M059J (cell line): Measurements from ENCODE around the gene GATAD2A. TPM values are rescaled to one million over a fixed set of nuclear protein-coding genes. Genes with fewer than 3 reads are reported as not detected.
"Not testable (repeated sequence)": the region's sequence is repeated elsewhere in the genome, so short reads cannot be mapped to it uniquely, and the experiment has no call there.

Source experiments
- DNase-seq: peaks from one replicate; pipeline ENCODE4 v3.0.0-alpha.2; 2012; ENCODE audit warnings: low read depth
- total RNA-seq: library from RNA; depleted of rRNA; stranded (reverse); fragments of >200 nt; shearing (Covaris generic); gene quantifications from 2 replicates; pipeline ENCODE4 v1.2.3, GENCODE V29; 2014; rRNA removed

The GATAD2A gene, protein sequence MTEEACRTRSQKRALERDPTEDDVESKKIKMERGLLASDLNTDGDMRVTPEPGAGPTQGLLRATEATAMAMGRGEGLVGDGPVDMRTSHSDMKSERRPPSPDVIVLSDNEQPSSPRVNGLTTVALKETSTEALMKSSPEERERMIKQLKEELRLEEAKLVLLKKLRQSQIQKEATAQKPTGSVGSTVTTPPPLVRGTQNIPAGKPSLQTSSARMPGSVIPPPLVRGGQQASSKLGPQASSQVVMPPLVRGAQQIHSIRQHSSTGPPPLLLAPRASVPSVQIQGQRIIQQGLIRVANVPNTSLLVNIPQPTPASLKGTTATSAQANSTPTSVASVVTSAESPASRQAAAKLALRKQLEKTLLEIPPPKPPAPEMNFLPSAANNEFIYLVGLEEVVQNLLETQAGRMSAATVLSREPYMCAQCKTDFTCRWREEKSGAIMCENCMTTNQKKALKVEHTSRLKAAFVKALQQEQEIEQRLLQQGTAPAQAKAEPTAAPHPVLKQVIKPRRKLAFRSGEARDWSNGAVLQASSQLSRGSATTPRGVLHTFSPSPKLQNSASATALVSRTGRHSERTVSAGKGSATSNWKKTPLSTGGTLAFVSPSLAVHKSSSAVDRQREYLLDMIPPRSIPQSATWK
- 18.3 and 48.7 TPM in 2 replicates for total RNA-seq

DNA sequence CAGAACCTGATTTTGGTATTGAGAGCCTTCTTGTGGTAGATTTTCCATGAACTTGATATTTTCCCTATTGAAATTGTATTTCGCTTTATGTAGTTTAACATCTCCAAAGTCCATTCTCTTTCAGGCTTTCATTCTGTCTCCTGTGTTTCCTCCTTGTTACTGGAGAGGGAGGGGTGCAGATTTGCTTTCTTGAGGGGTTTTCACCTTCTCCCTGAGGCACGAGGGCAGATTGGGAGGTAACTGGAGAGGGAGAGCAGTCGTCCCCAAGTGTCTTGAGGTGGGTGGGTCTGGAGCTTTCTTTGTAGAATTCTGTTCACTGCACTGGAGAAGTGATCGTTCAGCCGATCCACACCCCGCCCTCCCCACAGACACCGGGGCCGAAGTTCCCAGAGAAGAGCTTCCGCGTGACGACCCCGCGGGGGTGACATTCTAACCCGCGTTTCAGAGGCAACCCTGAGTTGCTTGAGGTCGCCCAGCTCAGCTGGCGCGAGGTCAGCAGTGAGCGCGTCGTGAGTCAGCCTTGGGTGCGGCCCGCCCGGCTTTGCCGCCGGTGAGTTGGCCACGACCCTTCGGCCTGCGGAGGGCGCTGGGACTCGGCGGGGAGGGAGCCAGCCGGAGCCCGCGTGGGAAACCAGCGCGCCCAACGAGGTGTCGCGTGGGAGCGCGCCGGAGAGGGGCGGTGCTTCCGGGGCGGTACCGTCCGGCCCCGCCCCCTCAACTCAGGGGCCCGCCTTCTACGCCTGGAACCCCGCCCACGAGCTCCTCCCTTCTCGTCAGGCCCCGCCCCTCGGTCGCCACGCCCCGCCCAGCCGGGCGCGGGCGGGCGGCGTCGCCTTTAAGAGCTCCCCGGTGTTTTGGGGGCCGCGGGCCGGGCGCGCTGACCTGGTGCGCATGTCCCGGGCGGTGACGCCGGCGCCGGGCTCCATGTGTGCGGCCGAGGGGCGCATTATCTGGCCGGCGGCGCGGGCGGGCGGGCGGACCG is at the start of gene GATAD2A:
Gene GATAD2A (plus strand): TSS at position 797 of the 982 bp plus-strand sequence. CDS start 59,671 bp downstream, outside the sequence.
- DNase-seq: peak; percentile 91

DNA sequence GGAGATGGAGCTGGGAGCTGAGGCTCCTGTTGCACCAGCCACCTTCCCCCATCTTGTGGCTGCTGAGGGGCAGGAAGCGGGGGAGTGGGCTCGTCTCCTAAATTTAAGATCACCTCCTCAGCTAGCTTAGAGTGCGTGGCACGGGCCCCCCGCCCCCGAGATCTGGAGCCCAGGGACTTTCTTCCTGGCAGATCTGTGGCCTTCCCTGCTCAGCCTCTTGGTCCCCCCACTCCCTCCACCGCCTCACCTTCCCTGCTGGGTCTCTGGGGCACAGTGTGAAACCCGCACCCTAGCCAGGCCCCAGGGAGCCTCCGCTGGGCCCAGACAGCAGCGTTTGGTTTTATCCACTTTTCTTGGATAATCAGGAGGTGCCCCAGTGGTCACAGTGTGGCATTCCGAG is 49.0 kb upstream of the GATAD2A start:
- no peak for DNase-seq

DNA sequence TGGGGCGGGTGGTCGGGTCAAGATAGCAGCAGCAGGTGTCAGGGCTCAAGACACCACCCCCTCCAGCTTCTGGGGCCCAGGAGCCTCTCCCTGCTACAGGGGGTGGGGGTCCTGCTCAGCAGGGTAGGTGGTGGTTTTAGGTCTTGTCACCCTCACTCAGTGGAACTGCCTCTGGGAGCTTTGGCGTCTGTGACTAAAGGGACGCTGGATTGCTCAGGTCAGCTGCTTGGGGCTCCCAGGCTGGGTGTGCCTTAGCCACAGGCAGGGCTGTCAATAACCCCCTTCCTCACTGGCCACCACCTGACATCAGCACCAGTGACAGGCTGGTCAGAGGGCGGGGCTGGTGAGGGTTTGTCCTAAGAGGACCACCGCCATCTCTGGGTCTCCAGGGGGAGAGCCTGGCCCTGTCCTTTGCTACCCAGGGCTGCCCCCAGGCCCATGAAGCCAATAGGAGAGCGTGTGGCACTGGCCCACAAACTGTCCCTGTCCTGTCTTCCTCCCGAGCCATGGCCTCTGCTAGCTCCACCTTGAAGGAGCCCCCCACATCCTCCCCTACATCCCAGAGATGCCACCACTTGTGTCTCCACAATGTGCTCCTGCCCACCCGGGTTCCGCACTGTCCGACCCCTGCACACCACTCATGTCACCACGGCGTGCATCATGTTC is 48.4 kb upstream of the GATAD2A start:
- DNase-seq: no peak

DNA sequence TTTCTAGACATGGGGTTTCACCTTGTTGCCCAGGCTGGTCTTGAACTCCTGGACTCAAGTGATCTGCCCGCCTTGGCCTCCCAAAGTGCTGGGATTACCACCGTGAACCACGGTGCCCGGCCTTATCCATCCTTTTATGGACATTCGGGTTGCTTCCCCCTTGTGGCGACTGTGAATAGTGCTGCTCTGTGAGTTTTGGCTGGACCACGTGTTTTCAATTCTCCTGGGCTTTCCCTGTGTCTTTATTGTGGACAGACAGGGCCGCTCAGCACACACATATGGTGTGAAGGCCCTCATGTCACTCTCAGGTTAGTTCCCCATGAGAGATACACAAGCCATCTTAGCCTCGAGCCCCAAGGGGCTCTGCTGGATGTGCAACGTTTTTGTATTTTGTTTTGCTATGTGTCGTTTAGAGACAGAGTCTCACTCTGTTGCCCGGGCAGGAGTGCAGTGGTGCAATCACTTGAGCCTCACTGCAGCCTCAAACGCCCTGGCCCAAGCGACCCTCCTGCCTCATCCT is 44.3 kb upstream of the GATAD2A start:
- peak; percentile 79 for DNase-seq

DNA sequence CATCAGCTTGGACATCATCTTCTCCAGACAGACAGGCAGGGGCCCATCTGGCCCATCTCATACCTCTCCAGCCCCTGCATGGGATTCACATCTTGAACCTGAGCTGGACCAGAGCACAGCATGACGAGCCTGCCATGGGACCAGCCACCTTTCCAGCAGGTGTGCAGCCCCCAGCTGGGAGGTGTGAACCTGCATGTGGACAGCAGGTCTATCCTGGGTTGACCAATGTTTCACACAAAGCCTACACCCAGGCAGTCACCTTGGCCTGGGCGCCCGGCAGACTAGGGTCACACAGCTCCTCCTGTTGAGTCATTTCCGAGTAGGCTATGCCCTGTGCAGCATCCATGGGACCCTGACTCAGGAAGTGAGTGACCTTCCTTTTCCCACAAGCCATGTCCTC is 43.4 kb upstream of the GATAD2A start:
- no peak for DNase-seq

DNA sequence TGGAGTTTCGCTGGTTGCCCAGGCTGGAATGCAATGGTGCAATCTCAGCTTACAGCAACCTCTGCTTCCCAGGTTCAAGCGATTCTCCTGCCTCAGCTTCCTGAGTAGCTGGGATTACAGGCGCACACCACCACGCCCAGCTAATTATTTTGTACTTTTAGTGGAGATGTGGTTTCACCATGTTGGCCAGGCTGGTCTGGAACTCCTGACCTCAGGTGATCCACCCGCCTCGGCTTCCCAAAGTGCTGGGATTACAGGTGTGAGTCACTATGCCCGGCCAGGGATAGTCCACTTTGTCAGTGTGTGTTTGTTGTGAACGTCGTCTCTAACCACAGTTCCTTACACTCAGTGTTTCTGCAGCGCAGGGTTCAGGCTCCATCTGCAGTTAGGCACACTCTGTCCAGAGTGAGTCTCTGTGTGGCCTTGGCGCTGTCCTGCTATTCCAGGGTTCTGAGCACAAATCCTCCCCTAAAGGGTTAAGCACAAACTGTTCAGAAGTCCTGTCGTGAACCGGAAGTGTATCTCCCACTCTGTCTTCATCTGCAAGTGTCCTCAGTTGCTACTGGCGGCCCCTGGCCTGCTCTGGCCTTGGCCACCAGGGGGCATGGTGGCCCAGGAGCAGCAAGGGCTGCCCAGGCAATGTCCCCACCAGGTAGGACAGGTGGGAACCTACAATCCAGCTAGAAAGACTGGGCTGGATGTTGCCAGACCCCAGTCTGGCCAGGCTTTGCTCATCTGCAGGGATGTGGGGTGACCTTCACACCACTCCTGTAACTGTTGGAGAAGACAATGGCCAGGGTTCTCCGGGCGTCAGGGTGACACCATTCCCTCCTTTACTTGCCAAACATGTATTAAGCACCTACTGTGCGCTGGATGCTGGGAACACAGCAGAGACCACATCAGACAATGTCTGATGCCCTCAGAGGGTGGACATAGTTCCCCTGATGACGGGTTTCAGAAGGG is 38.8 kb upstream of the GATAD2A start:
- DNase-seq: peak; percentile 72

DNA sequence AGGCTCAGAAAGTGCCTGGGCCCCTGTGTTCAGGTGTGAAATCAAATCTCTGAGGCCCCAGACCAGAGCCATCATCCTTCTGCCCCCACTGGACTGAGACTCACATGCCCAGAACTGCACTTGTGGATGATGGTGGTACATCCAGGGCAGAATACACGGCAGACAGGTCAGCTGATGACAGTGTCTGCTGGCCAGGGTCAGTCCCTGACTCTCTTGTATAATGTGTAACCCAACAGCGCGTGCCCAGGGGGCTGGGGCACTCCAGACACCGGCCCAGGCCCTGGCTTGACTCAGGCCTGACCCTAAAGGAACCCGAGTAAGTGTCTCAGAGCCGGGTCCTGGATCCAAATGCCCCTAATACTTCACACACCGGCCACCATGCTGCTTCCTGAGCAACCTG is 37.4 kb upstream of the GATAD2A start:
- DNase-seq: no peak

DNA sequence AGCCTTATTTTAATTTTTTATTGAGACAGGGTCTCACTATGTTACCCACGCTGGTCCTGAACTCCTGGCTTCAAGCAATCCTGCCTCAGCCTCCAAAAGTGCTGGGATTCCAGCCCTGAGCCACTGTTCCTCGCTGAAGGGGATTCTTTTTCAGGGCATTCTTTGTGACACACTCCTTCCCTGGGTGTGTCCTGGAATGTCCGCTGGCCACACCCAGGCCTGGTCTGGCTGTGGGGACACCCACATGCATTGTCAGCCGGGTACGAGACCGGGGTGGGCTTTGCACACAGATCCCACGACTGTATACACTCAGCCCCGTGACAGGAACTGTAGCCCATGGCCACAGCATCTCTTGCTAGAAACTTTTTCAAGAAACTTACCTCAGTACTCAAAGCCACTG is 34.4 kb upstream of the GATAD2A start:
- no peak for DNase-seq

DNA sequence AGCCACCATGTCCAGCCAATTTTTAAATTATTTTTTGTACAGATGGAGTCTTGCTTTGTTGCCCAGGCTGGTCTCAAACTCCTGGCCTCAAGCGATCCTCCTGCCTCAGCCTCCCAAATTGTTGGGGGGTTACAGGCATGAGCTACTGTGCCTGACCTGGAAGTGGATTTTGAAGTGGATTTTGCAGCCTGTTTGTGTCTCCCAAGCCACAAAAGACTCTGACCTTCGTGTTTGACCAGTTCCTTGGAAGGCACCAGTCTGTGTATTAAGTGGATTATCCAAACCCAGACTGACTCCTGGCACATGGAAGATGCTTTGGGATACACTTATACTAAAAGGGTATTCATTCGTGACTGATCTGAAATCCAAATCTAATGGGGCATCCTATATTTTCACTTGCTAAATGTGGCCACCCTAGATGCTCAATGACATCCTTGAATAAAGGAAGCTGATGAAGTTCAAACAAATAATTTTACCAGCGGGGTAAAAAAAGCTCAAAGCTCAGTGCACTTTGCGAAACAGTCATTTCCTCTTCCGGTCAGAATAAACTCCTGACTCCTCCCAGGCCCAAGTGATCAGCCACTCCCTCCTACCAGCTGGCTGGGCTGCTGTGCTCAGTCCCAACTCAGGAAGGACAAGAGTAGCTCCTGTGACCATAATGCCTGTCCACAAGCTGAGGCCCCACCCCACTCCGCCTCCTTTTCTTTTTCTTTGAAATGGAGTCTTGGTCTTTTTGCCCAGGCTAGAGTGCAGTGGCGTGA is 32.6 kb upstream of the GATAD2A start:
- DNase-seq: peak; percentile 54

DNA sequence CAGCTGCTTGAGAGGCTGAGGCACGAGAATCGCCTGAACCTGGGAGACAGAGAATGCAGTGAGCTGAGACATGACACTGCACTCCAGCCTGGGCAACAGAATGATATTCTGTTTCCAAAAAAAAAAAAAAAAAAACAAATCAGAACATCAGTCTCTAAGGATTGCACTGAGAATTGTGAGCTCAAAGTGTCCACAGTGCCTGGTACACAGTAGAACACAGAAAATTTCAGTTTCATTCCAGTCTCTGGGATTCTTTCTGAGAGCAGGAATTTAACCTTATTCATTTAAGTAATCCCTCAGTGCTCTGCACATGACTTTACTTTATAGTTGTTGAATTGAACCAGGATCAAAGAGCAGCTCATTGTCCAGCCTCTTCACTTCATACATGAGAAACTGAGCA is 25.9 kb upstream of the GATAD2A start:
- no peak for DNase-seq

DNA sequence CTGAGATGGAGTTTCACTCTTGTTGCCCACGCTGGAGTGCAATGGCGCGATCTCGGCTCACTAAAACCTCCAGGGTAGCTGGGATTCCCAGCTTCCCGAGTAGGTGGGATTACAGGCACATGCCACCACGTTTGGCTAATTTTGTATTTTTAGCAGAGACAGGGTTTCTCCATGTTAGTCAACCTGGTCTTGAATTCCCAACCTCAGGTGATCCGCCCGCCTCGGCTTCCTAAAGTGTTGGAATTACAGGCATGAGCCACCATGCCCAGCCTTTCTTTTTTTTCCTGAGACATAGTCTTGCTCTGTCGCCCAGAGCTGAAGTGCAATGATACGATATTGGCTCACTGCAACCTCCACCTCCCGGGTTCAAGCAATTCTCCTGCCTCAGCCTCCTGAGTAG is 25.2 kb upstream of the GATAD2A start:
- not testable (repeated sequence) for DNase-seq

DNA sequence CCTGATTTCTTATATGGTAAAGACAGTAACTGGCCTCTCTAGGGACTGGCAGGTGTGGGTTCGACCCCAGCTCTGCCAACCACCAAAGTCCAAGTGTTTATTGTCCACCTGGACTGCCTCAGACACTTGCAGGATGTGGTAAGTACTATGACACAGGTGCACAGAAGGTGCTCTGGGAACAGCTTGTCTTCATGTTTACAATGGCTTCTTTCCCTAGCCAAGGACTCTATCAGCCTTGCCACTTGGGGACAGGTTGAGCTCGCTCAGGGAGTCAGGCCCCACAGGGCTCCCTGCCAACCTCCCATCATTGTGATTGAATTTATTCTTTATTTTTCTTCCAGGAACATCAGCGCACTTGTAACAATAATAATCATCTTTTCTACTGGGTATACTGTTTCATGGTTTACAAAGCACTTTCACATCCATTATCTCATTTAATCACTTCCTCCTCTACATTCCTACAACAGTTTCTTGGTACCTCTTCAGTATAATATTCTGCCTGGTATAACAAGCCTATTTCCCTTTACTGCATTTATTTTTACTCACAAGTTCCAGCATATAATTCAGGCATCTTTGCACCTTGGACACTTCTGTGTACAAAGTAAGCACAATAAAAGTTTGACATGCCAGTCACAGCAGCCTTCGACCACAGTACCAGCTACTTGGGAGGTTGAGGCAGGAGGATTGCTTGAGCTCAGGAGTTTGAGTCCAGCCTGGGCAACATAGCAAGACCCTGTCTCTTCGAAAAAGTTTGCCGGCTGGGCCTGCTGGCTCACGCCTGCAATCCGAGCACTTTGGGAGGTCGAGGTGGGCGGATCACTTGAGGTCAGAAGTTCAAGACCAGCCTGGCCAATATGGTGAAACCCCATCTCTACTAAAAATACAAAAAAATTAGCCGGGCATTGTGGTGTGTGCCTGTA is 24.2 kb upstream of the GATAD2A start:
- DNase-seq: no peak

DNA sequence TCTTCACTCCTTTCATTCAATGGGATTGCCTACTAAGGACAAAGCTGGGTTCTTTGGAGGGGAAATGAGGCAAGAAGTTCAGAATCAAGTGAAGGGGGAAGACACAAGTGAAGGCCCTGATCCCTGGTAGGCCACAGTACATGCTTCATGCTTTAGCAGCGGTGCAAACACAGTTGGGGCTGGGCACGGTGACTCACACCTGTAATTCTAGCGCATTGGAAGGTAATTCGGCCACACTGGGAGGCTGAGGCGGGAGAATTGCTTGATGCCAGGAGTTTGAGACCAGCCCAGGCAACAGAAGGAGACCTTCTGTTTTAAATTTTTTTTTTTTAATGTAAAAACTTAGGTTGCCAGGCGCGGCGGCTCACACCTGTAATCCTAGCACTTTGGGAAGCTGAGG is 23.4 kb upstream of the GATAD2A start:
- peak; percentile 38 for DNase-seq

DNA sequence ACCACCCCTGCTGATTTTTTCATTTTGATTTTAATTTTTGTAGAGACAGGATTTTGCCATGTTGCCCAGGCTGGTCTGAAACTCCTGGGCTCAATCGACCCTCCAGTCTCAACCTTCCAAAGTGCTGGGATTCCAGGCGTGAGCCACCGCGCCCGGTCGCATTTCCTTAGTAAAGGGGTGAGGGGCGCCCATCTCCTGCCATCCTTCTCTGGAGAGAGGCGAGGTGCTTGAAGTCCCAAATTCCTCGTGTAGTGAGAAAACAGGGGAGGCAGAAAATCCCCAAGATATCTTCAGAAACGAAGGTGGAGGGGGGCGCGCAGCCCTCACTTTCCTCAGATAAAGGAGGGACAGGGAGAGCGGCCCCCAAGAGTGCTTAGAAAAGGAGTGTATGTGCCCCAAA is 21.0 kb upstream of the GATAD2A start:
- DNase-seq: no peak

DNA sequence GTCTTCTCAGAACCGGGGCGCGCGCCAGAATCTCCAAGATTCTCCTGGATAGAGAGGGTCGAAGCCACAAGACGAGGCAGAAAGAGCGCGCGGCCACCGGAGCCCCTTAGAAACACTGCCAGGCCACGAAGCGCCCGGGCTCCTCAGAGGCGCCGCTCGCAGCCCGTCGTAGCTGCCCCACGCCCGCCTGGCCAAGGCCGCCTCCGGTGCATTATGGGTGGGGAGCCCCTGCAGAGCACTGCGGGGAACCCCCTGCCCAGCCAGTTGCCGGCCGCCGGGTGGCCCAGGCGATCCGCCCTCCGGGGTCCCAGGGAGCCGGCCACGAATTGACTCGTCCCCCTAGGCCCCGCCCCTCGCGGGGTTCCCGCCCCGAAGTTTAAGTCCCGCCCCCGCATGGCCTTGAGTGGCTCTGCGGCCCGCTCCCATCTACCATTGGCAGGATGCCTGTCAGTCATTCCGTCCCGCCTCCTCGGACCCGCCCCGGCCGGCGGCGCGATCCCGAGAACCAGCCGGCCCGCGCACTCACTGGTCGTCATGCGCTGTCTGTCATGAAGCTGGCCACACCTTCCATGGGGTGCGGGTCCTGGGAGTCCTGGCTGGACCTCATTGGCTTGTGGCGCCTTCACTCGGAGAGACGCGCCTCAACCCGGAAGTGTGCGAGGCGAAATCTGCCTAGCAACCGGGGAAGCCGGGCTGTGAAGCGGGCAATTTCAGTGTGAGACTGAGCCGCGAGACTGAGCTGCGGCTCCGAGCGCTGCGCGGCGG is 20.2 kb upstream of the GATAD2A start:
- peak; percentile 100 for DNase-seq

DNA sequence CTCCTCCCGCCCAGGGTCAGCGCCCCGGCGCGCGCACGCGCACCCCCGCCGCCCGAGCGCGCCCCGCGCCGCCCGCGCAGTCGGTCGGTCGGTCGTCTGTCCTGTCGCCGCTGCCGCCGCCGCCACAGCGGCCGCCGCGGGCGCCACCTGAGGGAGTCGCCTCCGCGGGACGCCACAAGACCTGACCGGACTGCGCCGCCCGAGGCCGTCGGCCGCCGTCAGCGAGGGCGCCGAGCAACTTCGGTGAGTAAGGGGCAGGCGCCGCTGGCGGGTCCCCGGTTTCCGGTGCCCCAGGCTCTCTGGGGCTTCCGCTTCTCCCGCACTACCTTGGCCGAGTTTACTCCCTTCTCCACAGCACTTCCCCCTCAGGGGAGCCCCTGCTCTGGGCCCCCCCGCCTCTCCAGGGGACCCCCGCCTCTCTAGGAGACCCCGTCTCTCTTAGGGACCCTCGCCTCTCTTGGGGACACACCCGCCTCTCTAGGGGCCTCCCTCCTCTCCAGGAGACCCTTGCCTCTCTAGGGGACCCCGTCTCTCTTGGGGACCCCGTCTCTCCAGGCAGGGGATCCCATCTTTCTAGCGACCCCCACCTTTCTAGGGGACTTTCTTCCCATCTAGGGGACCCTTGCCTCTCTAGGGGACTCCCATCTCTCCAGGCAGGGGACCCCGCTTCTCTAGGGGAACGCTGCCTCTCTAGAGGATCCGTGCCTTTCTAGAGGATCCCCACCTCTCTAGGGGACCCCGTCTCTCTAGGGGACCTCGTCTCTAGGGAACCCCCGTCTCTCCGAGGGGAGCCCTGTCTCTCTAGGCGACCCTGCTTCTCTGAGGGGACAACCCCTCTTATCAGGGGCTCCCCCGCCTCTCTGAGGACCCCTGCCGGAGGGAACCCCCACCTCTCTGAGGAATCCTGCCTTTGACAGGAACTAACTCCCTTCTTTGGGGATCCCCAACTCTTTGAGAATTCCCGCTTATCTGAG is 19.3 kb upstream of the GATAD2A start:
- DNase-seq: no peak
